Nephron (organoid): ENCODE data around the gene C1QTNF4.
"Not testable (repeated sequence)": the region's sequence is repeated elsewhere in the genome, so short reads cannot be mapped to it uniquely, and the experiment has no call there.

Experiments used
- H3K27ac Mint-ChIP-seq, 3 experiments: 2 replicates each; pipeline ENCODE4 v1.8.0; 2020; ENCODE audit warnings: mixed read lengths in 3 of 3, mild to moderate bottlenecking in 2 of 3, moderate library complexity in 1 of 3
- H3K27me3 Mint-ChIP-seq: 2 replicates; pipeline ENCODE4 v1.8.0; 2021; ENCODE audit warnings: low read depth, mild to moderate bottlenecking, moderate library complexity, mixed read lengths
- H3K36me3 Mint-ChIP-seq: 2 replicates; pipeline ENCODE4 v1.8.0; 2020; ENCODE audit warnings: low read depth, mixed read lengths
- H3K4me1 Mint-ChIP-seq: 2 replicates; pipeline ENCODE4 v1.8.0; 2020; ENCODE audit warnings: mixed read lengths
- H3K4me3 Mint-ChIP-seq, 3 experiments: 2 replicates each; pipeline ENCODE4 v1.8.0; 2020; ENCODE audit warnings: mild to moderate bottlenecking in 3 of 3, mixed read lengths in 3 of 3, moderate library complexity in 2 of 3
- H3K9me3 Mint-ChIP-seq: 2 replicates; pipeline ENCODE4 v1.8.0; 2020; ENCODE audit warnings: mixed read lengths
- CTCF ChIP-seq, 3 experiments: fragments of 200-600 bp; sonication (generic); IDR thresholded peaks; one replicate each; pipeline ENCODE4 v1.5.0; 2021; ENCODE audit warnings: antibody characterized with exemption in 3 of 3; ENCODE audit not compliant: unreplicated experiment in 3 of 3

Gene C1QTNF4

GRCh38 chr11:47560426-47560825 is 33.8 kb downstream of the C1QTNF4 start:
- H3K9me3 Mint-ChIP-seq, result no peaks in the 10 kb centered on the region
- H3K4me3 Mint-ChIP-seq, result peak overlapping the region in 1 of 3 experiments; percentile 46
- no peak for TF ChIP-seq CTCF (IDR thresholded peaks at IDR 0.05; ENCODE audit: unreplicated experiment in 3 of 3)
- no peaks in the 10 kb centered on the region for H3K36me3 Mint-ChIP-seq
- H3K27ac Mint-ChIP-seq, result no peak overlapping the region
- H3K4me1 Mint-ChIP-seq, result peaks cover 4% of the 10 kb centered on the region
- no peaks in the 10 kb centered on the region for H3K27me3 Mint-ChIP-seq

GRCh38 chr11:47558695-47559094 is 35.5 kb downstream of the C1QTNF4 start:
- TF ChIP-seq CTCF (IDR thresholded peaks at IDR 0.05; ENCODE audit: unreplicated experiment in 3 of 3), result no peak
- H3K9me3 Mint-ChIP-seq, result no peaks in the 10 kb centered on the region
- H3K36me3 Mint-ChIP-seq, result no peaks in the 10 kb centered on the region
- no peak overlapping the region for H3K4me3 Mint-ChIP-seq
- H3K27me3 Mint-ChIP-seq, result no peaks in the 10 kb centered on the region
- H3K4me1 Mint-ChIP-seq, result no peaks in the 10 kb centered on the region
- H3K27ac Mint-ChIP-seq, result no peak overlapping the region

- not testable (repeated sequence) for H3K36me3 Mint-ChIP-seq, H3K9me3 Mint-ChIP-seq, H3K4me1 Mint-ChIP-seq, H3K27ac Mint-ChIP-seq, H3K4me3 Mint-ChIP-seq, H3K27me3 Mint-ChIP-seq
Measured at GRCh38 chr11:47557004-47557403, 37.2 kb downstream of the C1QTNF4 start.

GRCh38 chr11:47553406-47553743 is 40.8 kb downstream of the C1QTNF4 start:
- Mint-ChIP-seq H3K36me3 (peaks cover 10% of the 10 kb centered on the region), H3K27me3 (no peaks in the 10 kb centered on the region), H3K9me3 (no peaks in the 10 kb centered on the region), H3K4me3 (peak overlapping the region; percentile 95 to 100 (median 99)), H3K27ac (peak overlapping the region; percentile 90 to 99 (median 96)), H3K4me1 (peaks cover 25% of the 10 kb centered on the region)
- TF ChIP-seq CTCF (IDR thresholded peaks at IDR 0.05; ENCODE audit: unreplicated experiment in 3 of 3), result peak in 2 of 3 experiments; percentile 9 to 40

GRCh38 chr11:47552566-47553405 is 41.4 kb downstream of the C1QTNF4 start, which contains the start of gene CELF1:
Gene CELF1, minus strand, starts transcription at chr11:47553132. Its CDS starts 53,609 bp downstream, at chr11:47499523.
- Mint-ChIP-seq H3K4me3 (peak within 1 kb of the TSS; percentile 99 to 100 (median 99)), H3K27me3 (no peaks in the 10 kb centered on the region), H3K36me3 (peaks cover 14% of the 10 kb centered on the region), H3K27ac (peak within 1 kb of the TSS; percentile 92 to 99 (median 97)), H3K4me1 (peaks cover 29% of the 10 kb centered on the region), H3K9me3 (no peaks in the 10 kb centered on the region)
- TF ChIP-seq CTCF (IDR thresholded peaks at IDR 0.05; ENCODE audit: unreplicated experiment in 3 of 3), result peak; percentile 96 to 99 (median 97)

GRCh38 chr11:47552056-47552565 is 42.1 kb downstream of the C1QTNF4 start:
- Mint-ChIP-seq H3K36me3 (peaks cover 19% of the 10 kb centered on the region), H3K4me1 (peaks cover 29% of the 10 kb centered on the region), H3K27ac (peak overlapping the region; percentile 92 to 99 (median 97)), H3K4me3 (peak overlapping the region; percentile 99 to 100 (median 99)), H3K27me3 (no peaks in the 10 kb centered on the region), H3K9me3 (no peaks in the 10 kb centered on the region)
- TF ChIP-seq CTCF (IDR thresholded peaks at IDR 0.05; ENCODE audit: unreplicated experiment in 3 of 3), result no peak
